Lower leg skin (tissue), 3 donors: ENCODE measurements around the gene RGS16.

Experiments
- POLR2A ChIP-seq, 2 donors: fragments of 450-650 bp; IDR thresholded peaks; one replicate each; pipeline ENCODE4 v1.6.1; 2016 to 2017; ENCODE audit warnings: antibody characterized with exemption in 2 of 2, mild to moderate bottlenecking in 1 of 2, moderate library complexity in 1 of 2
- TF ChIP-seq, protein P1 (sequence below), 3 donors: fragments of 450-650 bp; IDR thresholded peaks; one replicate each; pipeline ENCODE4 v1.5.1; 2016; ENCODE audit warnings: antibody characterized with exemption in 3 of 3, mild to moderate bottlenecking in 3 of 3, moderate library complexity in 2 of 3

DNA sequence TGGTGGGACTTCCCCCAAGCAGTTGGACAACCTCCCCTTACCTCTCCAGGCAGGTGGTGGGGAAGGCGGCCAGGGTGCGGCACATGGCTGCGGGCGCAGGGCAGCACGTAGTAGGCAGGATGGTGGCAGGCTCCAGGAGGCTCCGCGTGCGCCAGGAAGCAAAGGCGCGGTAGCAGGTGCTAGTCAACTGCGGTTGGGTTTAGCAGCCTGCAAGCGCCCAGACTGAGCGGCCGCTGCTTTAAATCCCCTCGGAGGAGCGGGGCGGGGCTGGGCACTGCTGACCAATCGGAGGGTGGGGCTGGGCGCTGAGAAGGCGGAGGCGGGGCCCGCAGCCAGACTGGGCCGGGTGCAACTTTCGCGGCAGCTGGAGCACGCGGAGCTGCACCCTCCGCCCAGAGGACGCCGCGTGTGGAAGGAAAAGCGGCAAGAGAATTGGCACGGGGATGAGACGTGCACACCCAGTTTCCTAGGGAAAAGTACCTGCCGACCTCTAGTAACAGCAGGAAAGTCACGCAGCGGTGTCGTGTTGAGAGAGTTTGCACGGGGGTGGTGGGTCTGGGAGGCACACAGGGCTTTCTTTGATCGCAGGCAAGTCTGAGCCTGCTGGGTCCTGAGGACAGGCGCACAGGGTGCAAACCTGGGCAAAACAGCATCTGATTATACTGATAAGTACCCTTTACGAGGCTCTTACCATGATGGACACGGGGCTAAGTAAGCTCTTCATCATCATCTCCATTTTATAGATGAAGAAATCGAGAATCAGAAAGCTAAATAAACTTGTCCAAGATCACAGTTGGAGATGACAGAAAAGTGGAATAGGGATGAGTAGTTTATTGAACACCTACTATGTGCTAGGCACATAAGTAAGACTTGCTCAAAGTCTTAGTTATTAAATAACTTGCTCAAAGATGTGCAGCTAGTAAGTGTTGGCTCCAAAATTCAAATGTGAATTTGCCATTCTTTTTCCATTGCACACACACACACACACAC is at the start of gene RGS16:
- TF ChIP-seq, protein P1, sequence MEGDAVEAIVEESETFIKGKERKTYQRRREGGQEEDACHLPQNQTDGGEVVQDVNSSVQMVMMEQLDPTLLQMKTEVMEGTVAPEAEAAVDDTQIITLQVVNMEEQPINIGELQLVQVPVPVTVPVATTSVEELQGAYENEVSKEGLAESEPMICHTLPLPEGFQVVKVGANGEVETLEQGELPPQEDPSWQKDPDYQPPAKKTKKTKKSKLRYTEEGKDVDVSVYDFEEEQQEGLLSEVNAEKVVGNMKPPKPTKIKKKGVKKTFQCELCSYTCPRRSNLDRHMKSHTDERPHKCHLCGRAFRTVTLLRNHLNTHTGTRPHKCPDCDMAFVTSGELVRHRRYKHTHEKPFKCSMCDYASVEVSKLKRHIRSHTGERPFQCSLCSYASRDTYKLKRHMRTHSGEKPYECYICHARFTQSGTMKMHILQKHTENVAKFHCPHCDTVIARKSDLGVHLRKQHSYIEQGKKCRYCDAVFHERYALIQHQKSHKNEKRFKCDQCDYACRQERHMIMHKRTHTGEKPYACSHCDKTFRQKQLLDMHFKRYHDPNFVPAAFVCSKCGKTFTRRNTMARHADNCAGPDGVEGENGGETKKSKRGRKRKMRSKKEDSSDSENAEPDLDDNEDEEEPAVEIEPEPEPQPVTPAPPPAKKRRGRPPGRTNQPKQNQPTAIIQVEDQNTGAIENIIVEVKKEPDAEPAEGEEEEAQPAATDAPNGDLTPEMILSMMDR (IDR thresholded peaks at IDR 0.05): no peak
- TF ChIP-seq POLR2A (IDR thresholded peaks at IDR 0.05): peak in 1 of 2 donors; percentile 6
